GM12874 (cell line): Measurements from ENCODE around the gene C19orf38.

Experiments used
- TF ChIP-seq, protein P1 (sequence below): IDR thresholded peaks from 2 replicates; pipeline ENCODE4 v1.5.1; 2011; ENCODE audit warnings: low read depth, mild to moderate bottlenecking, control low read depth, low read length, moderate library complexity; ENCODE audit not compliant: insufficient read depth

Gene C19orf38

DNA sequence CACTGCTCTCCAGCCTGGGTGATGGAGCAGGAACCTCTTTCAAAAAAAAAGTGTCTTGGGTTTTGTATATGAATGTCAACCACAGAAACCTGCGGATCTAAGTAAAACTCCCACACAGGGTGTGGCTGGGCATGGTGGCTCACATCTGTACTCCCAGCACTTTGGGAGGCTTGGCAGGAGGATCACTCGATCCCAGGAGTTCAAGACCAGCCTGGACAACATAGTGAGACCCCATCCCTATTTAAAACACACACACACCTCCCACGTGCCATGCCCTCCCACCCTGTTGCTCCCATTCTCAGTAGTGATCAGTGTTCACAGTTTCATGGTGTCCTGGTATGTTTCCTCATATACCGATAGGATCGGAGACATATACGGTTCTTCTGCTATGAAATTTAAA, 21.4 kb upstream of the C19orf38 start:
- TF ChIP-seq, protein P1, sequence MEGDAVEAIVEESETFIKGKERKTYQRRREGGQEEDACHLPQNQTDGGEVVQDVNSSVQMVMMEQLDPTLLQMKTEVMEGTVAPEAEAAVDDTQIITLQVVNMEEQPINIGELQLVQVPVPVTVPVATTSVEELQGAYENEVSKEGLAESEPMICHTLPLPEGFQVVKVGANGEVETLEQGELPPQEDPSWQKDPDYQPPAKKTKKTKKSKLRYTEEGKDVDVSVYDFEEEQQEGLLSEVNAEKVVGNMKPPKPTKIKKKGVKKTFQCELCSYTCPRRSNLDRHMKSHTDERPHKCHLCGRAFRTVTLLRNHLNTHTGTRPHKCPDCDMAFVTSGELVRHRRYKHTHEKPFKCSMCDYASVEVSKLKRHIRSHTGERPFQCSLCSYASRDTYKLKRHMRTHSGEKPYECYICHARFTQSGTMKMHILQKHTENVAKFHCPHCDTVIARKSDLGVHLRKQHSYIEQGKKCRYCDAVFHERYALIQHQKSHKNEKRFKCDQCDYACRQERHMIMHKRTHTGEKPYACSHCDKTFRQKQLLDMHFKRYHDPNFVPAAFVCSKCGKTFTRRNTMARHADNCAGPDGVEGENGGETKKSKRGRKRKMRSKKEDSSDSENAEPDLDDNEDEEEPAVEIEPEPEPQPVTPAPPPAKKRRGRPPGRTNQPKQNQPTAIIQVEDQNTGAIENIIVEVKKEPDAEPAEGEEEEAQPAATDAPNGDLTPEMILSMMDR = no peak

DNA sequence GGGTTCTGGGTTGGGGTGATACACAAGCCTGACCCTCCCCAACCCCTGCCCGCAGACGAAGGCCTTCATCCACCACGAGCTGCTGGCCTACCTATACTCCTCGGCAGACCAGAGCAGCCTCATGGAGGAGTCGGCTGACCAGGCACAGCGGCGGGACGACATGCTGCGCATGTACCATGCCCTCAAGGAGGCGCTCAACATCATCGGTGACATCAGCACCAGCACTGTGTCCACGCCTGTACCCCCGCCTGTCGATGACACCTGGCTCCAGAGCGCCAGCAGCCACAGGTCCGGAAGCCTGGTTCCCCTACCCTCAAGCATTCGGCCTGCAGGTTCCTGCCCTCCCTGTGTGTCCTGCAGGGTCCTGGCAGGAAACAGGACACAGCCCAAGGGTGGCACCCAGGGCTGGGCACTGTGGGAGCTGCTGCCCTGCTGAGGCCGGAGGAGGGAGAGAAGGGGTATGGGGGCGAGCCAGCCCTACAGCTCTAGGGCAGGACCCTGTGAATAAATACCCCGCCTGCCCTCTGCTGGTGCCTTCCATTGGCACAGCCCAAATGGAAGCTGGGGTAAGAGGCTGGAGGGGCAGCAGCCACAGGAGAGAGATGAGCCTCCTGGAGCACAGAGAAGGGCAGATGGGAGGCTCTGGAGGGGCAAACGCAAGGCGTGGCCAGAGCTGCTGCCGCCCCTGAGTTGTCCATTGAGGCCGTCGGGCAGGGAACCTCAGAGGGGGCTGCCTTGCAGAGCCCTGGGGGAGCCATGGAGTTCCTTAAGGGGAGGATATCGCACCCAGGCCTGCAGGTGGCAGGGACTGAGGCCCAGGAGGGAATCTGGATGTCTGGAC, 19.0 kb upstream of the C19orf38 start:
- TF ChIP-seq, protein P1 = 0 out of 2 replicates have a peak, but pooled peaks have one; percentile 5

GRCh38 chr19:10829967-10830366, 18.2 kb upstream of the C19orf38 start:
- TF ChIP-seq, protein P1 = no peak

DNA sequence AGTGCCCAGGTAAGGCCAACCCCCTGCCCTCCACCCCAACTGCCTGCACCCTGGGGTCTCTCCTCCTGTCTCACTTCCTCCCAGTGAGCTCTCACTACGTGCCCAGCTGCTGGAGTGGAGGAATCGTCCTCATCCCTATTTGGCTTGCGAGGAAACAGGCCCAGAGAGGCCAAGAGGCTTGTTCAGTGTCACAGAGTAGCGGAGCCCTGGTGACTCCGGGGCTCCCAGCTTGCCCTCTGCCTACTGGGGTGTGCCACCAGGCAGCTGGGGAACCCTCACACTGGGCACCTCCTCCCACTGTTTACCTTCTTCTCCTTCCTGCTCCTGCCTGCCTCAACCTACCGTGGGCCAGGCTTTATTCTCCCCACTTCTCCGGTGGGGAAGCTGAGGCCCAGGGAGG, 17.8 kb upstream of the C19orf38 start:
- TF ChIP-seq, protein P1 = no peak

- TF ChIP-seq, protein P1 = no peak
Measured at GRCh38 chr19:10830931-10831779, 17.1 kb upstream of the C19orf38 start.

DNA sequence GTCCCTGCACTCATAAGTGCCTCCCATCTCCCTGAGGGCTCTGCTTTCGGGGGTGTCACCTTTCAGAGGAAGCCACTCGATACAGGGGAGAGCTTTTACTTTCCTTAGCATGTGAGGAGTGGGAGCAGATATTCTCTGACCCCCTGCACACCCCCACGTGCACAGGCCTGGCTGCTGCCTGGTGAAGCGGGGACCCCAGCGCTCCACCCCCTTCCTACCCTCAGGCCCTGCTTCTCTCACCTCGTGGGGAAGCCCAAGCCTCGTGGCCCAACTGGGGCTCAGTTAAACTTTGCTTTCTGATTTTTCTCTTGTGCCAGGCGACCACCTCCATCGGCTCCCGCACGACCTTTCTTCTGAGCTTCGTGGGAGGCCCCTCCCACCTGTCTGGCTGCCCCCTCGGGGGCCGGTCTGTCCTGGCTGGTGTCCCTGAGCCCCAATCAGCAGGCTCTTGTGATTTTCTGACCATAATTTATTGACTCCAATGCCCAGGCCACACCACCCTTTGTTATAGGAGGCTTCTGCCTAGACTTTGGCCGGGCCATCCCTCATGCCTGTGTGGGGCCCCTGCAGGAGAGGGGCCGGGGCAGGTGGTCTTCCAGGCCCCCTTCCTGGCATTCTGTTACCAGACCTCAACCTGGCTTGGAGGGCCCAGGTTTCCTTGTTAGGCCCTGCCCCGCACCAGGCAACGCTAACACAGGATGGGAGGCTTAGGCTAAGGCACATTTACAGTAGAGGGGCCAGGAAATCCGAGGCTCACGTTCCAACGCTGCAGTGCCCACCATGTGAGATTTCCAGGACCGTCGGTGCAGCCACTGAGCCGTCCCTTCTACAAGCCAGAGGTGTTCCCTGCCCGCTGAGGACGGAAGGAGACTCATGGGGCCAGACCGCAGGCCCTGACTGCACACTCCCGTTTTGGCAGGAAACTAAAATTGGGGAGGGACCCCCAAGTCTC, 16.0 kb upstream of the C19orf38 start:
- TF ChIP-seq, protein P1 = no peak
